AG08396 (cell line): Measurements from ENCODE around the gene ISL1.

Experiments used
- DNase-seq: peaks from one replicate; pipeline ENCODE4 v3.0.0; 2012; ENCODE audit warnings: low spot score, mixed read lengths

ISL1 gene

DNA sequence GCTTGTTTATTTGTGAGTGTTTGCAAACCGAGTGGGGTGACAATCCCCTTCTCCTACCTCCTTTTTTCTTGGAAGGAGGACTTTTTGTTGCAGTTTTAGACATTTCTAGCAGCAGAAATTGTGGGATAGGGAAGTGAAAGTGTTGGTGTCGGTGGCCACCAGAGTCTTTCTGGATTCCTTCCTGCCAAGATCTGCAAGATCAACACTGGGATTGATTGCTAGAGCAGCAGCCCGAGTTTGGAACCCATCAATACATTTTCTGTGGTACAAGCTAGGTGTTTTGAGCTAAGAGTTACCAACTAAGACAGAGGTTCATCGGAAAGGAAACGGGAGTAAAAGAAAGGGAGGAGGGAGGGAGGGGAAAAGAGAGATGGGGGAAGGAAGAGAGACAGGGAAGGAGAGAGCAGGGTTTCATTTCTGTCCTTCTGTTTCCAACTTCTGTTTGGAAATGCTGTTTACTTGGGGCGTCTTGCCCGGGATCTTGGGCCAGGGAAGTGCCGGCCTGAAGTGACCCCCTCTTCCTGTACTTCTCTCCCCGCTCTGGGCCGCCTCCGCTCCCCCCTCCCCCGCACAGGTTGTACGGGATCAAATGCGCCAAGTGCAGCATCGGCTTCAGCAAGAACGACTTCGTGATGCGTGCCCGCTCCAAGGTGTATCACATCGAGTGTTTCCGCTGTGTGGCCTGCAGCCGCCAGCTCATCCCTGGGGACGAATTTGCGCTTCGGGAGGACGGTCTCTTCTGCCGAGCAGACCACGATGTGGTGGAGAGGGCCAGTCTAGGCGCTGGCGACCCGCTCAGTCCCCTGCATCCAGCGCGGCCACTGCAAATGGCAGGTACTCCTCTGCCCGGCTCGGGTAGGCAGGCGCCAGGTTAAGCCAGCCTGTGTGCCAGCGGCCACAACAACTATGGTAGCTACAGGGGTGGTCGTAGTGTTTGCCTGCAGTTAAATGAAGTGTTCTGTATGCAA, 4.0 kb downstream of the ISL1 start:
- DNase-seq, result no peak

DNA sequence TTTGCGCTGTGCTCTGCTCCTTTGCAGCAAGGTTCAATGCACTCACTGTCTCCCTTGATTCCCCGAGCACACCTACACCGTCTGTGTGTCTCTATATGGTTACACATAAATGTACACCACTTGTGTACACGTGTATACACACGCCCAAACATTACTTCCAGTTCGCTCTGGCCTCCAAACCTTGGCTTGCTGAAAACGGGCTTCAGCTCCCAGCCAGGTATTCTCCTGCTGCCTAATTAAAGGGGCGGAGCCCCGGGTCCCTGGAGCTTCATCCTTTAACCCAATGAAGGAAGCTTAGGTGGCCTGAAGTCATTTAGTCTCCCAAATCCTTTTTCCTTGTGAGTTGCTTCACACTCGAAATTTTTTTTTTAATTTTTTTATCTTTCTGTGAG, 4.6 kb downstream of the ISL1 start:
- no peak for DNase-seq

DNA sequence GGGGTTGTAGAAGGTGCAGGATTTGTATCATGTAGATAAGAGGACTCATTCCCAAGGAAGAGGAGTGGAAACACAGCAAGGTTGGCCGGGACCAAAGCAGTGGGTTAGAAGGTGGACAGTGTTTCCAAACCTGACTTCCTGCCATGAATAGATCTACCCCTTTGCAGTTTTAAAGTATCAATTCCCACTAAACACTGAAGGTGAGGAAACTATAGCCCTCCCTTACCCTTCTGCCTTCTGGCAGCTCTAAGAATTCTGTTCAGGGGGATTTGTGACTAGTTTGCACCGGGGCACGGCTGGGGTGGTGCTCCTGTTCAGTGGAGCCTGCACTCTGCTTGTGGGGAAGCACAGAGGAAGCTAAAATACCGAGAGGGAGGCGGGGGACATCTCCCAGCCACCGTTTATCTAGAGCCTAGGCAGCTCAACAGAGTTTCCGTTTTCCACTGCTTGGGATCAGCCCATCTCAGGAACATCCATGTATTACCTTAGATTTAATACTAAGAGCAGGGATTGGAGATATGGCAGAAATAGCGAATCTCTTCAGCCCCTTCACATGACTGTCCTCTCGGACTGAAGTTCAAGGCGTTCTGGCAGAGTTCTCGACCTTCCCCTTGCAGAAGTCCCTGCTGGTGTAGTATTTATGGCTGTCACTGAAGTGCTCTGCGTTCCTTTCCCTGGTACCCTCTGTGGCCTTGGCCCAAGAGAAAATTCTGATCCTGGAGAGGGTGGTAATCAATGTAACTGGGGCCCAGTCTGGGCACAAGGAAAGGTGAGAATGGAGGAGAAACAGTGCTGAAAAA, 5.4 kb downstream of the ISL1 start:
- DNase-seq, result no peak

DNA sequence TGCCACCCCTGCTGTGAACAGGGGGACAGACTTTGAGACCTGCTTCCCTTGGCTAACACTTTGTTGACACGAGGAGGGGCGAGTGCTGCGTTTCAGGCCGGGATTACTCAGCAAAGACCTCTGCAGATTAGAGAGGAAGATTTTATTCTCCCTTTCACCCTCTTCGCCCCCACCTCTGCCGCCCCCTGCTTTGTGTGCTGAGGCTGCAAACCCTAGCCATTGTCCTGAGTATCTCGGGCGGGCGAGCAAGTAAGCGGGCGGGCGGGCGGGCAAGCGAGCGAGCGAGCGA, 6.0 kb downstream of the ISL1 start:
- DNase-seq, result no peak

DNA sequence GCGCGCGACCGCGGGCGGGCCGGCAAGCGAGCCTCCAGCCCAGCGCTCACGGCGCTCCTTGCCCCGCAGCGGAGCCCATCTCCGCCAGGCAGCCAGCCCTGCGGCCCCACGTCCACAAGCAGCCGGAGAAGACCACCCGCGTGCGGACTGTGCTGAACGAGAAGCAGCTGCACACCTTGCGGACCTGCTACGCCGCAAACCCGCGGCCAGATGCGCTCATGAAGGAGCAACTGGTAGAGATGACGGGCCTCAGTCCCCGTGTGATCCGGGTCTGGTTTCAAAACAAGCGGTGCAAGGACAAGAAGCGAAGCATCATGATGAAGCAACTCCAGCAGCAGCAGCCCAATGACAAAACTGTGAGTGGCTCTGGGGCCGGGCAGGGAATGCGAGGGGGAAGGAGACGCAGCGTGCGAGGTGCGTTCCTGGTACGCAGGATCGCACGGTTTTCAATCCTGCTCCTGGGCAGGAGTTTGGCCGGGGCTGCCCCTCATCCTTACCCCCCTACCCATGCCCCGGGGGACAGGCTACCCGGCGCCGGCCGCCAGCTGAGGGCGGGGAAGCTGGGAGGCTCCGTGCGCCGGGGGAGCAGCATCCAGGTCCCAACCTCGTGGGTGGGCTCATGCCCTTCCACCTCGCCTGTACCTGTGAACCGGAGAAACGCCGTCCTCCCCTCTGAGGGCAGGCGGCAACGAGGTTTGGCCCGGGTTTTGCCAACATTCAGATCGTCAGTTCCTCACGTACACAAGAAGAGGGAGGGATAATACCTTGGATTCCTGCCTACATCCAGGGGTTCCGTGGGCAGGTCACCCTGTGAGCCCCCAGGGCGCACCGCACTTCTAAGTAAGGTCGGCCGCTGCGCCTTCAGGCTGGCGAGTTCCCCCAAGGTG, 6.6 kb downstream of the ISL1 start:
- DNase-seq, result no peak

DNA sequence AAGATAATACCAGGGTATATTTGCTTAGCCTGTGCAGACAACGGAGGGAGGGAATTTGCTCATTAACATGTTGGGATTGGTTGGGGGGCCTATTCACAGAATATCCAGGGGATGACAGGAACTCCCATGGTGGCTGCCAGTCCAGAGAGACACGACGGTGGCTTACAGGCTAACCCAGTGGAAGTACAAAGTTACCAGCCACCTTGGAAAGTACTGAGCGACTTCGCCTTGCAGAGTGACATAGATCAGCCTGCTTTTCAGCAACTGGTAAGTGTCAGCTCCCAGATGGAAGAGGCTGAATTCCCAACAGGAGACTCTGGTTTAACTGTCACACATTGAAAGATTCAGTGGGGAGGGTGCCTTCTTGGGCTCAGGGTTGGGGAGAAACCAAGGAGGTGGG, 7.9 kb downstream of the ISL1 start:
- DNase-seq, result no peak

DNA sequence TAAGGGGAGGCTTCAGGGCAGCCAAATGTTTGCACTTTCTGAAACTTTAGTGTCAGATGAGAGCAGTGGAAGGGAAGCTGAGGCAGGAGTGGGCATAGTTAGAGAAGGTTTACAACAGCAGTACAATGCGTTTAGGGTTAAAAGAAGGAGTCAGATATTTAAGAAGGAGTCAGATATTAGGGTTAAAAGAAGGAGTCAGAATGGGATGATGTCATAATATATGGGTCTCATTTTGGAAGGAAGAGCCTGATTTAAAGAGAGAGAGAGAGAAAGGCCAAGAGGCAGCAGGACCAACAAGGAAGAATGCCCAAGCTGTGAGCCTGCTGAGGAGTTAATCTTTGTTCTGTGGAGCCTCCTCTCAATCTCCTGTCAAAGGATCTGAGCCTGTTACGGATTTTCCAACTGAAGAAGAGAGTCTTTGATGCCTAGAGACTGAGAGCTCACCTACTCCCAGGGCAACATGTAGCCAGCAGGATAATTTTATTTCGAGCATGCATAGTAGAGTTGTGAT, 9.5 kb downstream of the ISL1 start:
- DNase-seq, result no peak

DNA sequence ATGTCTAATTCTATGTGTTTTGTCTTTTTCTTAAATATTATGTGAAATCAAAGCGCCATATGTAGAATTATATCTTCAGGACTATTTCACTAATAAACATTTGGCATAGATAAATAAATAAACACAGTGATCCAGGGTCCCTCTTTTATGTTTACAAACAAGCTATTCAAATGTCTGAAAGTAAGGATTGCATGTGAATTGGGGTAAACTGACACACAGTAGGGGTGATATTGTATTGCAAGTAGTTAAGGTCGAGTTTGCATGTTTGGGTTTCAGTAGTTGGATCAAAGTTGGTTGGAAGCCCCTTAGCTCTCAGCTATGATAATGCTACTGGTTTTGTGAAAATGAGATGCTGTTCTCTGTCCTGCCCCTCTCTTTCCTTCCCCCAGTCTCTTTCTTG, 11.4 kb downstream of the ISL1 start:
- DNase-seq, result no peak

DNA sequence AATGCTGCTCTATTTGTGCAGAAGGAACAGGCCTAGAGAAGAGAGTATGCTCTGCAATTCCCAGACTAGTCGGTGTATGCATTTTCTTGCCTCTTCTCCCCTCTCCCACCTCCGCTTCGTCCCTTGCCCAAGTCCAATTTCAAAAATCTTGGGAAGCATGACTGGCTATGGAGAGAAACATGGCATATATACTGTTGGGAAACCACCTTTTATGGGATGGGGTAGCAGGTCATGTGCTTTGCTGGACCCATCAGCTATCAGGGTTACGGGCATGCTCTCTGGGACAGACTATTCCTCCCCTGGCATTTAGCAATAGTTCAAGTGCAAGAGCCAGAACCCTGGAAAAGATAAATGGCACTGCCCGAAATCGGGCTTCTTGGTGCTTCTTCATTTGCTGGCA, 12.0 kb downstream of the ISL1 start:
- DNase-seq, result no peak

DNA sequence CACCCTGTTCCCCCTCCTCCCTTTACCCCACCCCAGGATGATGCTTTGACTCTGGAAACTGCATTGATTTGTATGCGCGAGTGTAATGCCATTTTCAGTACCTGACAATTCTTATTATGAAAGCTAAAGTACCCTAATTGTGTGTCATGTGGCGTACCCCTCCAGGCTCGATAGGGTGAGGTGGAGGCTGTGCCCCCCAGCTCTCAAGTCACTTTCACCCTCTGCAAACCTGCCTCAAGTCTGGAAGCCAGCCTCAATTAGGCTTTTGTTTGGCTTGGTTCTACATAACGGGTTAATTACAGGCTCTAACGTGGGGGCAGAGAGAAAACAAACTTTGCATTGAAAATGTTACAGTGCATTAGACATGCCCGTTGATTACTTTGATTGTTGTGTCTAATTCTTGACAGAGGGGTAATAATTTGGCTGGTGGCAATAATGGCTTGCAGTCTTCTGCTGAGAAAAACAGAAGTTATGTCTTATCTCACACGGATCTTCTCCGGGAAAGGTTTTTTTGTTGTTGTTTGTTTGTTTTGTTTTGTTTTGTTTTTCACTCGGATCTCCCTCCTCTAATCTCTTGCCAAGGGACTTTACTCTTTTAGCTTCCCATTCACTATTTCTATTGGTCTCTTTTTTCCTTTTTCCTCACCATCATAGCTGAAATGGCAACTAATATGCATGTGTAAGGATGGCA, 12.6 kb downstream of the ISL1 start:
- DNase-seq, result no peak

DNA sequence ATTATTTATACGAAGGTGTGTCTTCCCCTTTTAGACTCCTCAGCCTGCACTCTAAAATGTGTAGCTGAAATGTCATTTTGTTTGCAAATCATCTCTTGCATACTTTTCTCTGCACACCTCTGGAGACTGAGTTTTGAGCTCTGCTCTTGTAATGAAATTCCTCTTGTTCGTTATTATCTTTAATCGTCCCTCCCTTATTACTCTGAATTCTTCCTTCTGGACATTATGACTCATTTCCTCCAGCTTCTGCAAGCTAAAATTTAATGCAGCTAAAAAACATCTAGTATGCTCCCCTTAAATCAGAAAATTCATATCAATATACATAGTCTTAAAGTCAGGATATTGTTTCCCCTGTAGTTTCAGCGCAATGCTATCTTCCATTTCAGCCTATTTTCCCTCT, 13.5 kb downstream of the ISL1 start:
- DNase-seq, result no peak

DNA sequence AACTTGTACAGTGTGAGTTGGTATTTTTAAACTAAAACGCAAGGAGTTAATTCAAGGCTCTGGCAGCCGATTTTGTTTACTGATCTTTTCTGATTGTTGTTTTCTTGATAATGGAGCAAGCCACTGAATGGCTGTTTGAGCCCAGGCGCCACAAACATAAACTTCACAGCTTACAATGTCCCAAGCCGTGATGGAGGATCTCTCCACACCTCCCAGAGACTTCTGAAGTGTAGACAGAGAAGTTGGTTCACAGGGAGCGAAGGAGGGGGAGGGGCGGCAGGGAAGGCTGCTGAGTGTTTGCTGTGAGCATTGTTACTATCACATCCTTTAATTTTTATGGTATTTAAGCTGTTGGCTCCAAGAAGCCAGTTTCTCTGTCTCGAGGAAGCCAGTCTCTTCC, 14.7 kb downstream of the ISL1 start:
- no peak for DNase-seq

DNA sequence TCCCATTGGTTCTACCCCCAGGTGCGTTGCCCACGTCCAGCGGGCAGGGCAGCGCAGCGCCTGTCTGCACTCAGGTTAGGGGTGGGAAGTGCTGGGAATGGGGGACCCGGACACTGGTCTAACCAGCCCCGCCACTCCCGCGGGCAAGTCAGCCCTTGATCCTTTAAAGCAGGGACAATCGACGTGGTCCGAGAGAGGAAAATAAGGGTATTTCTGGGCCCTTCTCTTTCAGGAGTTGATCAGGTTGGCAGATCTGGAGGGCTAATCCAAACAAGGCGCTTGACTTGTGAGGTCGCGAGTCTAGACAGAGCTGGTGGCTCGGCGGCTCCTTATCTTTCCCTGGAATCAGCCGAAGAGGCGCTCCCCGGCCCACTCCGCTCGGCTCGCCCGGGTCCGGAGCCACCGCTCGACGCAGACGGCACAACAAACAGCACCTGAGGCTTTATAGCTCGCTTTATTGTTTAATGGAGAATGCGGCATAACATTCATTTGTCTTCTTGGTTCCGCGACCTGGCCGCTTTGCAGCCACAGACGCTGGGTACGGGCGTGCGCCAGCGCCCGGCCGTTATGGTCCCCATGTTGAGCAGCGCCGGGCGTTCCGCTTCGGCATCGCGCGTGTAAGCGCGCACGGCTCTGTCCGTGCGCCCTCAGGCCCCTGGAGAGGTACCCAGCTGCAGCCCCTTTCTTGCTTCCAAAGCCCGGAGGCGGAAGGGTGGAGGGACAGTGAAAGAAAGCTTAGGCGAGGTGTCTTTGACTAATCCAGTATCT, 15.8 kb downstream of the ISL1 start:
- no peak for DNase-seq

DNA sequence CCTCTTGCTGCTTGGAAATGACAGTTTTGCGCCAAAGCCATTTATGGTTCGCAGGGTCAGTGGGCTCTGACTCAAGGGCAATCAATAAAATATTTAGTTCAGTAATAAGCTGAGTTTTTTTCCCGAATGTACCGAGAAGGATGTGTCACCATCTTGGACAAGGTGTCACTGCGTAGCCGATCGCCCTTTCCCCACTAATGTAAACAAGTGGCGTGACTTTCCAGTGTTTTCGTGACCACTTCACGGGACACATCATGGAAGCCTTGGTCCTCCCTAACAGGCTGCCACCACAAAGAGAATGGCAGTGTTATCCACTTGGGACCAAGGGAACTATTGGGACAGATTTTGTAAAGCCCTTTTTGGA, 16.4 kb downstream of the ISL1 start:
- no peak for DNase-seq

DNA sequence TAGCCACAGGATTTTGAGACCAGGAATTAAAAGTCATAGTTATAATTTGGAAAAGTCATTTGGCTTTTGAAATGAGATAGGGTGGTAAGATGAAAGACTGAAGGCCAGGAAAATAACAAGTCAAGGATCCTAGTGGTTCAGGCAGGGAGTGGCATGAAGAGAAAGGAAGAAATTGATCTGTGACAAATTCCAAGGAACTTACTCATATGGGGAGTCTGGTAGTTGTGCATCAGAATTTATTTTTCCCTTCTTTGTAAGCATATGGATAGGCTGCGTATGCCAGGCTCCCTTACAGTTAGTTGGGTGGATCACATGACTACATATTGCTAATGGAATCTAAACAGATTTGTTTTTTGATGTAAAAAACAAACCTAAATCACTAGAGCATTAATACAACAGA, 21.0 kb downstream of the ISL1 start:
- DNase-seq, result no peak

DNA sequence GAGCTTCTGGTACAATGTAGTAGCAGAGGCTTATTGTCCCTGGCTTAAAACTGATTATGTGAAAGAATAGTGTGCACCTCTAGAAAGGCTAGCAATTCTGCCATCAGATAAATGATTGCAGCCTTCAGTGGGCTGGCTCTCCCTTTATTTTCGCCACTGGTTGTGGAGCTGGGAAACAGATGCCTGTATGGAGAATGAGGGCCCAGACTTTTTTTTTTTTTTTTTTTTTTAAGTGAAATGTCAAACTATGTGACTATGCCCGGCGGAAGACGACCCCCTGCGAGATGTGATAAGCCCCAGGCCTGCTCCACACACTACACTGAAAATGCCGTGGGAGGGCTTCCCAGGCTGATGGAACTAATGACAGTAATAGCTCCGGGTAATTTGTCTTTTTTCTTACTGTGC, 28.7 kb downstream of the ISL1 start:
- no peak for DNase-seq

DNA sequence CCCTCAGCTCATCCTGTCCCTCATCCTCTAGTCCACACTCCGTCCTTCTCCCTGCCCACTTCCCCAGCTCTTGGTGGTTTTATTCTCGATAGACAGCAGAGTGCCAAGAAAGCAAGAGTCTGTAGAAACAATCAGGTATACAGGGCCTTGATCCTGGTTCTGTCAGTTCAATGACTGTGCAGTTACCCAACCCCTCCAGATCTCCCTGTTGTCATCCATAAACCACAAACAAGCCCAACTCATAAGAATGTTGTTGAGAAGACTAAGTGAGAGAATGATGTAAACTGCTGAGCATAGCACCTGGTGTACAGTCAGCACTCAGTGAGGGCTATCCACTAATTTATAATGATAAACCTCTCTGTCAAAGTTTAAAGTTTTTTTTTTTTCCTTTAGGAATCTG, 31.3 kb downstream of the ISL1 start:
- DNase-seq, result no peak

DNA sequence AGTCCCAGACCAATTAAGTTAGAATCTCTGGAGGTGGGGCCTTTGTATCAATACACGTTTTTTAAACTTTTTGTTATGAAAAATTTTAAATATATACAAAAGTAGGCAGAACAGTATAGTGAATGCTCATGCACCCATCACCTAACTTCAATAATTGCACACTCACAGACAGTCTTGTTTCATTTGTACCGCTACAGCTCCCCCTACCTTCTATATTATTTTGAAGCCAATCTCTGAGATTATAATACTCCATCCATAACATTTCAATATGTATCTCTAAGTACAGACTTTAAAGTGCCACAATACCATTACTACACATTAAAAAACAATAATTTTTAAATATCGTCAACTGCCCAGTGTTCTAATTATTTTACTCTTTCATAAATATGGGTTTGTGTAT, 32.9 kb downstream of the ISL1 start:
- no peak for DNase-seq

DNA sequence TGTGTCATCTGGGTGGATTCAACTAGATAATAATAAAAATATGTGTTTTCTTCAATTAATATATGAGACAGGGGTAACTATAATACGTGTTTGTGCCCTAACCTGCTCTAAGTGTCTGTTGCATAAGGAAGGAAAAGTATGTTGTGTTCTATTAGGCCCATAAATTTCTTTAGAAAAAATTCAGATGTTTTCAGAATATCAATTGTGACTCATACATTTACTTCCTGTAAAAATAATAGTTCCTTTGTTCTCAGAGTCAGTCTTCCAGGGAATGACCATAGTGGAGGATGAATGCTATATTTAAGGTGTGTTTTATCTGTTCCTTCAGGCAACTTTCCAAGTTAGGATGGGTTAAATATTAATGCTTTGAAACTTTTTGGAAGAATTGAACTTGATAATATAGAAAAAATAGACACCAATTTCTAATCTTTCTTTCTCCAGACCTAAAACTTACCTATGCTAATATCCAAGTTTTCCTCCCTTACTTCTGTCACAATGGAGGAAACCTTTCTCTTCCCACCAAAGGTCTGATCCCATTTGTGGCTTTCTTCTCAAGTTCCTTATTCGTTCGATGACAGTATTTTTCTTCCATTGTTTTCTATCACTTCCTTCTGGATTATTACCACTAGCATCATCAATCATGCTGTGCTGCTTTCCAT, 49.9 kb downstream of the ISL1 start:
- no peak for DNase-seq

DNA sequence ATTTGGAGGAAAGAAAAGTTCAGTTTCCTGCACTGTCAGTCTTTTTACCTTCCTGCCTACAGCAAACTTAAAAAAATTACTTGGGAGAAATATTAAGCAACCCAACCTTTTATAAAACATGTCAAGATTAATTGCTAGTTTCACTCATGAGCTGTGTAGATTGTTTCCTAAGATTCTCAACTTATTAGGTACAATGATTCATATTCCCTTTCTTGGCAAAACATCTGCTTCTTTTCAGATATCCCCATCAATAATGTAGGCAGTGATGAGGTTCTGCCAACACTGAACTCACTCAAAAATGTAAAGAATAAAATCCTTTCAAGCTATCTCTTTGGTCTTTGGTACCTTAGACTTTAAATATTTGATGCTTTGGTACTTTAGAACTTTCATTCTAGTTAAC, 56.0 kb downstream of the ISL1 start:
- no peak for DNase-seq
